ENCODE measurements around the gene NUDT6. TPM values are rescaled to one million over a fixed set of nuclear protein-coding genes. Genes with fewer than 3 reads are reported as not detected.

NUDT6 gene
- polyA plus RNA-seq, 1 of the 3 experiments (the other 2 are of a cell fraction), result 10.1 TPM

- H3K9ac ChIP-seq, result peak overlapping the region; percentile 36; the same call in 1 of the 2 replicates
- CTCF ChIA-PET, result interaction anchor here (5.8 kb wide), 1 partner anchor 16 kb away, joined by 20 read pairs; no protein-coding TSS in a partner anchor
- no peak for TF ChIP-seq FOXJ3 (CRISPR knock-in tag; IDR thresholded peaks at IDR 0.05)
- TF ChIP-seq MAX (IDR thresholded peaks at IDR 0.05; ENCODE audit: low read depth), result peak; percentile 60; the same call in 1 of the 2 replicates
- TF ChIP-seq TCF12 (IDR thresholded peaks at IDR 0.05), result peak; percentile 91
- TF ChIP-seq ELF1 (IDR thresholded peaks at IDR 0.05), result 0 out of 2 replicates have a peak, but pooled peaks have one; percentile 32
- no peak for TF ChIP-seq IRF3 (IDR thresholded peaks at IDR 0.05; ENCODE audit: low read depth, low read length)
- peak; percentile 93; the same call in 1 of the 2 replicates for TF ChIP-seq FOXM1 (IDR thresholded peaks at IDR 0.05; ENCODE audit: low read depth)
- no peak for TF ChIP-seq CHD2 (IDR thresholded peaks at IDR 0.05; ENCODE audit: low read length, partially characterized antibody)
- TF ChIP-seq NRF1 (IDR thresholded peaks at IDR 0.05; ENCODE audit: low read depth, low read length), result no peak
- TF ChIP-seq PBX3 (IDR thresholded peaks at IDR 0.05), result peak; percentile 85
- peak; percentile 93 for TF ChIP-seq TEAD4 (IDR thresholded peaks at IDR 0.05; ENCODE audit: borderline replicate concordance, insufficient read depth)
- no peak for TF ChIP-seq GABPA (IDR thresholded peaks at IDR 0.05; ENCODE audit: low read depth)
- TF ChIP-seq REST (IDR thresholded peaks at IDR 0.05; ENCODE audit: low read depth, low read length), result peak; percentile 35; the same call in 1 of the 2 replicates
- peak; percentile 85 for TF ChIP-seq USF1 (IDR thresholded peaks at IDR 0.05; ENCODE audit: borderline replicate concordance, low read depth)
- TF ChIP-seq FOSL2 (IDR thresholded peaks at IDR 0.05; ENCODE audit: borderline replicate concordance, low read depth), result peak; percentile 91
- TF ChIP-seq RXRA (IDR thresholded peaks at IDR 0.05; ENCODE audit: borderline replicate concordance, low read depth), result no peak; the same call in 1 of the 2 replicates
- no peak for TF ChIP-seq RFX5 (IDR thresholded peaks at IDR 0.05; ENCODE audit: low read length)
- peak; percentile 24 to 94; a peak in 3 of 4 replicates for TF ChIP-seq EP300 (IDR thresholded peaks at IDR 0.05; ENCODE audit: borderline replicate concordance in 1 of 2, low read depth in 1 of 2, low read length in 1 of 2)
- TF ChIP-seq SIN3A (IDR thresholded peaks at IDR 0.05; ENCODE audit: borderline replicate concordance, low read depth, low read length), result peak; percentile 76; the same call in 1 of the 2 replicates
- TF ChIP-seq USF2 (IDR thresholded peaks at IDR 0.05; ENCODE audit: borderline replicate concordance, low read depth, low read length), result no peak
- peak; percentile 69; the same call in 1 of the 2 replicates for TF ChIP-seq POLR2AphosphoS5 (IDR thresholded peaks at IDR 0.05; ENCODE audit: low read depth, low read length)
- TF ChIP-seq MEF2A (IDR thresholded peaks at IDR 0.05; ENCODE audit: borderline replicate concordance, low read depth), result 0 out of 2 replicates have a peak, but pooled peaks have one; percentile 4
- TF ChIP-seq RAD21 (IDR thresholded peaks at IDR 0.05; ENCODE audit: low read length), result no peak
- TF ChIP-seq GATA2 (CRISPR knock-in tag; IDR thresholded peaks at IDR 0.05), result no peak
Observed at GRCh38 chr4:122898370-122899150, 23.8 kb downstream of the NUDT6 start.

More at GRCh38 chr4:122898370-122899150, 23.8 kb downstream of the NUDT6 start:
- H3K36me3 ChIP-seq (replicated peaks in 1 of 2; ENCODE audit: control insufficient read depth in 1 of 2, insufficient read depth in 2 of 2, low read length in 1 of 2), result peaks cover 23 to 26% of the 10 kb centered on the region in 2 experiments
- peak overlapping the region; percentile 78 to 92; a peak in 3 of 4 replicates for H3K27ac ChIP-seq (ENCODE audit: low read depth in 2 of 2, low read length in 1 of 2)
- H2AFZ ChIP-seq (ENCODE audit: low read depth), result no peak overlapping the region
- H3K4me1 ChIP-seq (ENCODE audit: control insufficient read depth in 1 of 2, insufficient read depth in 2 of 2, low read depth in 1 of 2, low read length in 1 of 2), result peaks cover 3 to 55% of the 10 kb centered on the region in 2 experiments; a peak in 3 of 4 replicates
- H3K9me3 ChIP-seq, result no peaks in the 10 kb centered on the region
- no peaks in the 10 kb centered on the region for H4K20me1 ChIP-seq (ENCODE audit: insufficient read depth)
- H3K4me2 ChIP-seq, result peak overlapping the region; percentile 43
- no peaks in the 10 kb centered on the region for H3K27me3 ChIP-seq (ENCODE audit: insufficient read depth)
- peaks cover 39% of the 10 kb centered on the region for H3K79me2 ChIP-seq (ENCODE audit: insufficient read depth)
- peaks cover 72% of the 10 kb centered on the region for H3F3A ChIP-seq (replicated peaks; ENCODE audit: insufficient read depth)
- H3K4me3 ChIP-seq (ENCODE audit: low read depth in 2 of 2, low read length in 1 of 2), result no peak overlapping the region
- POLR2A ChIA-PET, result no interaction called here
- DNase-seq, result no peak
- 53% methylated on average over 2 of the region's 2 CpGs for whole genome bisulfite sequencing (ENCODE audit: low lambda C conversion rate)
- H3K9me2 ChIP-seq, result no peaks in the 10 kb centered on the region

All from SK-N-SH (cell line).